GM12864 (cell line): ENCODE measurements around the gene DYDC2.
"Not testable (repeated sequence)": the region's sequence is repeated elsewhere in the genome, so short reads cannot be mapped to it uniquely, and the experiment has no call there.

Experiments used
- DNase-seq: peaks from one replicate; pipeline ENCODE4 v3.0.0-alpha.2; 2011; ENCODE audit warnings: low read depth
- H3K4me3 ChIP-seq: 2 replicates; pipeline ENCODE4 v1.5.1; 2011; ENCODE audit warnings: mild to moderate bottlenecking, low read depth, low read length, control low read depth
- CTCF ChIP-seq: IDR thresholded peaks from 2 replicates; pipeline ENCODE4 v1.5.1; 2011; ENCODE audit warnings: low read depth, mild to moderate bottlenecking, moderate library complexity, low read length, control low read depth, inconsistent platforms; ENCODE audit errors: missing control alignments

Gene DYDC2

GRCh38 chr10:80344276-80344675 lies 12.3 kb upstream of the DYDC2 start:
- DNase-seq, result no peak
- no peak for TF ChIP-seq CTCF
- no peak overlapping the region for H3K4me3 ChIP-seq

GRCh38 chr10:80344912-80345311 lies 11.7 kb upstream of the DYDC2 start:
- TF ChIP-seq CTCF, result no peak
- no peak overlapping the region for H3K4me3 ChIP-seq
- no peak for DNase-seq

- no peak for DNase-seq
- no peak overlapping the region for H3K4me3 ChIP-seq
- TF ChIP-seq CTCF, result no peak
Observed at GRCh38 chr10:80350251-80350650, 6.3 kb upstream of the DYDC2 start.

- DNase-seq, result no peak
- TF ChIP-seq CTCF, result no peak
- H3K4me3 ChIP-seq, result no peak overlapping the region
Observed at GRCh38 chr10:80351220-80351619, 5.4 kb upstream of the DYDC2 start.

- H3K4me3 ChIP-seq, result no peak overlapping the region
- DNase-seq, result no peak
- TF ChIP-seq CTCF, result no peak
Observed at GRCh38 chr10:80356989-80357850, 639 bp downstream of the DYDC2 start.

- TF ChIP-seq CTCF, result no peak
- H3K4me3 ChIP-seq, result no peak overlapping the region
Observed at GRCh38 chr10:80357851-80358125, 1.2 kb downstream of the DYDC2 start.

GRCh38 chr10:80358925-80359324 lies 2.3 kb downstream of the DYDC2 start:
- not testable (repeated sequence) for H3K4me3 ChIP-seq, DNase-seq

More at GRCh38 chr10:80357851-80358125, 1.2 kb downstream of the DYDC2 start:
- no peak for DNase-seq

GRCh38 chr10:80359644-80360043 lies 3.1 kb downstream of the DYDC2 start:
- no peak for TF ChIP-seq CTCF
- H3K4me3 ChIP-seq, result no peak overlapping the region
- no peak for DNase-seq
